ENCODE measurements around the gene MARS2.
"Not testable (repeated sequence)": the region's sequence is repeated elsewhere in the genome, so short reads cannot be mapped to it uniquely, and the experiment has no call there.

MARS2 gene

GRCh38 chr2:197705912-197706838 lies 1.0 kb downstream of the MARS2 start:
- peak; percentile 23 for DNase-seq (ENCODE audit: low read depth, low spot score)

- DNase-seq (ENCODE audit: low read depth, low spot score) = peak; percentile 36
Observed at GRCh38 chr2:197706839-197707207, 1.7 kb downstream of the MARS2 start.

GRCh38 chr2:197707316-197708213 lies 2.4 kb downstream of the MARS2 start:
- DNase-seq (ENCODE audit: low read depth, low spot score) = peak; percentile 44

- no peak for DNase-seq (ENCODE audit: low read depth, low spot score)
Observed at GRCh38 chr2:197708331-197708730, 3.2 kb downstream of the MARS2 start.

- DNase-seq (ENCODE audit: low read depth, low spot score) = not testable (repeated sequence)
Observed at GRCh38 chr2:197709140-197709539, 4.0 kb downstream of the MARS2 start.

- peak; percentile 3 for DNase-seq (ENCODE audit: low read depth, low spot score)
Observed at GRCh38 chr2:197710424-197711042, 5.4 kb downstream of the MARS2 start.

- DNase-seq (ENCODE audit: low read depth, low spot score) = no peak
Observed at GRCh38 chr2:197711578-197711977, 6.4 kb downstream of the MARS2 start.

GRCh38 chr2:197713271-197713670 lies 8.1 kb downstream of the MARS2 start:
- DNase-seq (ENCODE audit: low read depth, low spot score) = no peak

- no peak for DNase-seq (ENCODE audit: low read depth, low spot score)
Observed at GRCh38 chr2:197717863-197718262, 12.7 kb downstream of the MARS2 start.

- DNase-seq (ENCODE audit: low read depth, low spot score) = no peak
Observed at GRCh38 chr2:197727011-197727410, 21.8 kb downstream of the MARS2 start.

- DNase-seq (ENCODE audit: low read depth, low spot score) = peak; percentile 22
Observed at GRCh38 chr2:197728555-197729544, 23.7 kb downstream of the MARS2 start.

- DNase-seq (ENCODE audit: low read depth, low spot score) = no peak
Observed at GRCh38 chr2:197740200-197740599, 35.0 kb downstream of the MARS2 start.
